ENCODE results near the gene STRIP2. TPM values are rescaled to one million over a fixed set of nuclear protein-coding genes. Genes with fewer than 3 reads are reported as not detected.

STRIP2 gene
- total and polyA plus RNA-seq, 2 of the 13 experiments (the other 11 are each of a cell fraction or from before 2014, with no cell fraction given): 3.9 to 8.2 TPM

- TF ChIP-seq, protein P1, sequence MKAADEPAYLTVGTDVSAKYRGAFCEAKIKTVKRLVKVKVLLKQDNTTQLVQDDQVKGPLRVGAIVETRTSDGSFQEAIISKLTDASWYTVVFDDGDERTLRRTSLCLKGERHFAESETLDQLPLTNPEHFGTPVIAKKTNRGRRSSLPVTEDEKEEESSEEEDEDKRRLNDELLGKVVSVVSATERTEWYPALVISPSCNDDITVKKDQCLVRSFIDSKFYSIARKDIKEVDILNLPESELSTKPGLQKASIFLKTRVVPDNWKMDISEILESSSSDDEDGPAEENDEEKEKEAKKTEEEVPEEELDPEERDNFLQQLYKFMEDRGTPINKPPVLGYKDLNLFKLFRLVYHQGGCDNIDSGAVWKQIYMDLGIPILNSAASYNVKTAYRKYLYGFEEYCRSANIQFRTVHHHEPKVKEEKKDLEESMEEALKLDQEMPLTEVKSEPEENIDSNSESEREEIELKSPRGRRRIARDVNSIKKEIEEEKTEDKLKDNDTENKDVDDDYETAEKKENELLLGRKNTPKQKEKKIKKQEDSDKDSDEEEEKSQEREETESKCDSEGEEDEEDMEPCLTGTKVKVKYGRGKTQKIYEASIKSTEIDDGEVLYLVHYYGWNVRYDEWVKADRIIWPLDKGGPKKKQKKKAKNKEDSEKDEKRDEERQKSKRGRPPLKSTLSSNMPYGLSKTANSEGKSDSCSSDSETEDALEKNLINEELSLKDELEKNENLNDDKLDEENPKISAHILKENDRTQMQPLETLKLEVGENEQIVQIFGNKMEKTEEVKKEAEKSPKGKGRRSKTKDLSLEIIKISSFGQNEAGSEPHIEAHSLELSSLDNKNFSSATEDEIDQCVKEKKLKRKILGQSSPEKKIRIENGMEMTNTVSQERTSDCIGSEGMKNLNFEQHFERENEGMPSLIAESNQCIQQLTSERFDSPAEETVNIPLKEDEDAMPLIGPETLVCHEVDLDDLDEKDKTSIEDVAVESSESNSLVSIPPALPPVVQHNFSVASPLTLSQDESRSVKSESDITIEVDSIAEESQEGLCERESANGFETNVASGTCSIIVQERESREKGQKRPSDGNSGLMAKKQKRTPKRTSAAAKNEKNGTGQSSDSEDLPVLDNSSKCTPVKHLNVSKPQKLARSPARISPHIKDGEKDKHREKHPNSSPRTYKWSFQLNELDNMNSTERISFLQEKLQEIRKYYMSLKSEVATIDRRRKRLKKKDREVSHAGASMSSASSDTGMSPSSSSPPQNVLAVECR (CRISPR knock-in tag; IDR thresholded peaks at IDR 0.05; ENCODE audit: borderline replicate concordance): peak; percentile 21; the same call in 1 of the 2 replicates
- TF ChIP-seq ZNF777 (CRISPR knock-in tag; IDR thresholded peaks at IDR 0.05) (peak; percentile 42), SAP130 (CRISPR knock-in tag; IDR thresholded peaks at IDR 0.05; ENCODE audit: low read depth) (0 out of 2 replicates have a peak, but pooled peaks have one; percentile 36), GTF2F1 (IDR thresholded peaks at IDR 0.05; ENCODE audit: low read length) (no peak), ZFY (CRISPR knock-in tag; IDR thresholded peaks at IDR 0.05) (peak; percentile 60), ZNF713 (CRISPR knock-in tag; IDR thresholded peaks at IDR 0.05) (no peak), RNF2 (conservative IDR thresholded peaks at IDR 0.05; ENCODE audit: low read depth) (0 out of 2 replicates have a peak, but pooled peaks have one; percentile 43), ZMYM4 (CRISPR knock-in tag; IDR thresholded peaks at IDR 0.05) (0 out of 2 replicates have a peak, but pooled peaks have one; percentile 8), SIN3A (IDR thresholded peaks at IDR 0.05; ENCODE audit: borderline replicate concordance, low read depth, low read length) (peak; percentile 51; the same call in 1 of the 2 replicates), ZNF17 (CRISPR knock-in tag; IDR thresholded peaks at IDR 0.05) (no peak), NFIC (IDR thresholded peaks at IDR 0.05; ENCODE audit: low read length) (no peak), SNRNP70 (IDR thresholded peaks at IDR 0.05; ENCODE audit: low read depth, low read length) (no peak)
These were observed 67.8 kb downstream of the STRIP2 start, which contains the start of gene SMKR1 (continued) for GRCh38 chr7:129501760-129502707.
